Ovary (tissue), 10 donors: ENCODE data around the gene SLC25A39. TPM values are rescaled to one million over a fixed set of nuclear protein-coding genes. Genes with fewer than 3 reads are reported as not detected.
"Not testable (repeated sequence)": the region's sequence is repeated elsewhere in the genome, so short reads cannot be mapped to it uniquely, and the experiment has no call there.

ENCODE experiments used
- DNase-seq, 5 donors: peaks; one replicate each; pipeline ENCODE4 v3.0.0-alpha.2; 2019 to 2020
- H3K27ac ChIP-seq, 2 donors: fragments of 200-600 bp; one replicate each; pipeline versions ENCODE4 v1.5.1 to v1.8.0; 2019 to 2022
- H3K27me3 ChIP-seq: fragments of 200-600 bp; one replicate; pipeline ENCODE4 v1.8.0; 2022
- H3K36me3 ChIP-seq: fragments of 200-600 bp; sonication (generic); one replicate; pipeline ENCODE4 v1.5.1; 2019
- H3K4me1 ChIP-seq: one replicate; pipeline ENCODE4 v1.8.1; 2013; ENCODE audit warnings: mild to moderate bottlenecking, moderate library complexity; ENCODE audit not compliant: insufficient read depth
- H3K4me3 ChIP-seq: fragments of 200-600 bp; sonication (generic); one replicate; pipeline ENCODE4 v1.5.1; 2017
- H3K9me3 ChIP-seq, 2 donors: fragments of 200-600 bp in 1 of 2; sonication (generic) in 1 of 2; one replicate each; pipeline versions ENCODE4 v1.5.1 to v1.8.1; 2013 to 2019; ENCODE audit warnings: mild to moderate bottlenecking in 1 of 2, moderate library complexity in 1 of 2
- CTCF ChIP-seq, 3 donors: fragments of 450-650 bp in 2 of 3; fragments of 200-600 bp in 1 of 3; IDR thresholded peaks; one replicate each; pipeline versions ENCODE4 v1.5.1 to v1.8.0; 2016 to 2022; ENCODE audit warnings: antibody characterized with exemption in 3 of 3, mild to moderate bottlenecking in 1 of 3
- EP300 ChIP-seq: sonication (generic); formaldehyde crosslinking; IDR thresholded peaks from one replicate; pipeline ENCODE4 v1.6.1; 2017; ENCODE audit warnings: antibody characterized with exemption
- POLR2A ChIP-seq: fragments of 450-650 bp; IDR thresholded peaks from one replicate; pipeline ENCODE4 v1.6.1; 2017; ENCODE audit warnings: antibody characterized with exemption, mild to moderate bottlenecking, moderate library complexity
- WGBS, 3 donors: extraction: QIAGEN DNeasy Blood & Tissue Kit in 1 of 3; methylation state at CpG; one replicate each; pipeline versions ENCODE4 v1.1.5 to v1.1.7; 2013 to 2017; 5-methylcytosine and 5-hydroxymethylcytosine counted together
- intact Hi-C, 4 donors: fragments of 100-400 bp; cut with DNase I; formaldehyde crosslinking; loops; one replicate each; pipeline versions ENCODE4 v1.11.0 to v1.15.1; 2022 to 2023
- long read RNA-seq, 3 donors: library from polyadenylated mRNA in 2 of 3; unstranded in 2 of 3; transcript quantifications; one replicate each; pipeline ENCODE4 v2.0.0 and lab custom pipeline, GENCODE V29; 2021 to 2026
- polyA plus RNA-seq, 2 donors: library from polyadenylated mRNA; stranded (reverse); fragments of 200-250 nt in 1 of 2; fragments of 350-450 nt in 1 of 2; fragmentation: Illumina TruSeq in 1 of 2; extraction: RNeasy Lipid Tissue Mini Kit (QIAGEN cat#74804) in 1 of 2; gene quantifications; one replicate each; pipeline ENCODE4 v1.2.3, GENCODE V29; 2013 to 2014
- total RNA-seq, 7 donors: library from RNA; depleted of rRNA in 2 of 7; stranded (reverse); fragments of >200 nt in 2 of 7; fragmentation: NEBNext Ultra II Directional in 3 of 7; extraction: Animal tissue kit (Norgen Biotek cat#: 25700) in 3 of 7; gene quantifications; one replicate each; pipeline versions ENCODE4 v1.1.0 to v1.2.4, GENCODE V29; 2016 to 2023
- donor health status: DM: no; HTN: no; CAD: no; lungs with moderate emphysema.
- donor health status: DM: no; HTN: no; CAD: no.
- donor health status: Bipolar disorder and iron deficiency.
- donor health status: DM: yes; HTN: yes; CAD: no.
- donor health status: DM: no; HTN: no; CAD: no.
- donor health status: DM: yes; HTN: yes; CAD: no.

SLC25A39 gene
- total RNA-seq (100 to 1,000 TPM in 1 of 7 donors, 10 to 100 TPM in 6; 47.7 to 111 (median 64.0) TPM), polyA plus RNA-seq (10 to 100 TPM; 15.9 to 46.1 TPM)
- long read RNA-seq, donor 1, transcript SLC25A39-212 (12 exons, 1,542 nt), result minor isoform, 5 of 393 reads
- long read RNA-seq, donor 1, transcript SLC25A39-203 (11 exons, 1,274 nt), result minor isoform, 7 of 393 reads
- long read RNA-seq, donor 1, transcript SLC25A39-201 (12 exons, 1,607 nt), result major isoform, 251 of 393 reads
- long read RNA-seq, donor 1, transcript SLC25A39-202 (12 exons, 1,565 nt), result minor isoform, 39 of 393 reads
- long read RNA-seq, donor 1, partial matches to known transcripts, result 14 of 393 reads
- long read RNA-seq, donor 1, other reads (novel, unspliced or antisense), result 77 of 393 reads
- long read RNA-seq, donor 2, transcript SLC25A39-201 (12 exons, 1,607 nt), result major isoform, 49 of 509 reads
- long read RNA-seq, donor 2, transcript SLC25A39-202 (12 exons, 1,565 nt), result minor isoform, 15 of 509 reads
- long read RNA-seq, donor 2, partial matches to known transcripts, result 309 of 509 reads
- long read RNA-seq, donor 2, other reads (novel, unspliced or antisense), result 132 of 509 reads
- long read RNA-seq, donor 3, transcript SLC25A39-202 (12 exons, 1,565 nt), result minor isoform, 22 of 204 reads
- long read RNA-seq, donor 3, transcript SLC25A39-201 (12 exons, 1,607 nt), result major isoform, 98 of 204 reads
- long read RNA-seq, donor 3, partial matches to known transcripts, result 39 of 204 reads
- long read RNA-seq, donor 3, other reads (novel, unspliced or antisense), result 36 of 204 reads

GRCh38 chr17:44324571-44325275 is at the start of gene SLC25A39:
TSS of gene SLC25A39 (minus strand) at chr17:44324823. CDS start at chr17:44323562, 1,261 bp downstream.
- H3K27ac ChIP-seq, result peak within 1 kb of the TSS; percentile 80 to 92
- no peaks in the 10 kb centered on the region for H3K27me3 ChIP-seq
- DNase-seq, result peak; percentile 94 to 98 (median 95)
- TF ChIP-seq POLR2A, result peak; percentile 87
- TF ChIP-seq EP300, result no peak
- peak in 2 of 3 donors; percentile 10 to 11 for TF ChIP-seq CTCF (IDR thresholded peaks at IDR 0.05)
- H3K4me1 ChIP-seq, result peaks cover 7% of the 10 kb centered on the region
- H3K36me3 ChIP-seq, result no peaks in the 10 kb centered on the region
- WGBS, 3 donors, result 0% methylated on average over 39 to 85 of the region's 85 CpGs
- no peaks in the 10 kb centered on the region for H3K9me3 ChIP-seq
- peak within 1 kb of the TSS; percentile 67 for H3K4me3 ChIP-seq
- intact Hi-C loops, result loop anchor here (2.0 to 10.0 kb wide), 5 partner anchors 102 to 260 kb away; partner anchors contain the start of genes LSM12 (in 1 of the 4) and UBTF (in 1 of the 4)

- WGBS, 3 donors, result 41 to 43% (median 43%) methylated on average over 10 of the region's 10 CpGs
- Histone ChIP-seq H3K4me1 (no peaks in the 10 kb centered on the region), H3K9me3 (no peaks in the 10 kb centered on the region), H3K27me3 (no peaks in the 10 kb centered on the region), H3K4me3 (no peak overlapping the region), H3K36me3 (no peaks in the 10 kb centered on the region), H3K27ac (no peak overlapping the region)
- no peak for DNase-seq
- intact Hi-C loops, result no loop called here
- no peak for TF ChIP-seq EP300
- no peak for TF ChIP-seq POLR2A
- TF ChIP-seq CTCF (IDR thresholded peaks at IDR 0.05), result no peak
Observed at GRCh38 chr17:44372036-44372435, 47.4 kb upstream of the SLC25A39 start.

GRCh38 chr17:44369414-44370023 is 44.9 kb upstream of the SLC25A39 start:
- intact Hi-C loops, result not testable (repeated sequence)

GRCh38 chr17:44368391-44369243 is 44.0 kb upstream of the SLC25A39 start:
- WGBS, 3 donors, result 90 to 93% (median 91%) methylated on average over 33 to 42 of the region's 42 CpGs
- intact Hi-C loops, H3K9me3 ChIP-seq: not testable (repeated sequence)

More at GRCh38 chr17:44369414-44370023, 44.9 kb upstream of the SLC25A39 start:
- not testable (repeated sequence) for H3K4me3 ChIP-seq, H3K27me3 ChIP-seq, H3K27ac ChIP-seq, H3K36me3 ChIP-seq, H3K9me3 ChIP-seq, H3K4me1 ChIP-seq, DNase-seq
- WGBS, 3 donors, result 36 to 50% (median 37%) methylated on average over 17 of the region's 17 CpGs

More at GRCh38 chr17:44368391-44369243, 44.0 kb upstream of the SLC25A39 start:
- not testable (repeated sequence) for H3K27ac ChIP-seq, DNase-seq, H3K27me3 ChIP-seq, H3K4me3 ChIP-seq, H3K36me3 ChIP-seq, H3K4me1 ChIP-seq
